Astrocyte (in vitro differentiated cells and primary cell): ENCODE measurements around the gene KY.
A peak's percentile ranks its signal among the peaks of the same experiment; 100 is the strongest.

ENCODE experiments used
- CTCF ChIP-seq: IDR thresholded peaks from 2 replicates; pipeline ENCODE4 v1.5.1; 2011; ENCODE audit warnings: low read depth, mild to moderate bottlenecking, inconsistent platforms, low read length, moderate library complexity; ENCODE audit not compliant: insufficient read depth
- EZH2 ChIP-seq: IDR thresholded peaks from 2 replicates; pipeline ENCODE4 v1.6.1; 2012; ENCODE audit warnings: mild to moderate bottlenecking, low read length, inconsistent platforms; ENCODE audit not compliant: insufficient read depth

GRCh38 chr3:134640872-134641470 is 9.9 kb downstream of the KY start:
- TF ChIP-seq CTCF (peak; percentile 53), EZH2 (no peak)
